Adrenal gland (tissue), 12 donors: ENCODE results near the gene CPO. TPM values are rescaled to one million over a fixed set of nuclear protein-coding genes. Genes with fewer than 3 reads are reported as not detected.

Experiments used
- DNase-seq, 7 donors: peaks; one replicate each; pipeline ENCODE4 v3.0.0-alpha.2; 2019 to 2020
- H3K27ac ChIP-seq, 5 donors: fragments of 200-600 bp; sonication (generic) in 4 of 5; 1 replicate in 3 of 5; 2 replicates in 2 of 5; pipeline versions ENCODE4 v1.5.1 to v1.8.0; 2016 to 2020; ENCODE audit warnings: mild to moderate bottlenecking in 1 of 5
- H3K27me3 ChIP-seq: fragments of 200-600 bp; 2 replicates; pipeline ENCODE4 v1.8.0; 2021
- H3K36me3 ChIP-seq, 2 donors: fragments of 200-600 bp; replicated peaks in 1 of 2; 1 replicate in 1 of 2; 2 replicates in 1 of 2; pipeline versions ENCODE4 v1.5.1 to v1.8.0; 2018 to 2022
- H3K4me1 ChIP-seq, 2 donors: fragments of 200-600 bp; replicated peaks in 1 of 2; 1 replicate in 1 of 2; 2 replicates in 1 of 2; pipeline versions ENCODE4 v1.5.1 to v1.8.0; 2018 to 2021
- H3K4me3 ChIP-seq, 4 donors: fragments of 200-600 bp; sonication (generic) in 3 of 4; one replicate each; pipeline ENCODE4 v1.5.1; 2016 to 2018
- H3K9me3 ChIP-seq, 3 donors: fragments of 200-600 bp; sonication (generic) in 1 of 3; replicated peaks in 1 of 3; 1 replicate in 2 of 3; 2 replicates in 1 of 3; pipeline versions ENCODE4 v1.5.1 to v1.8.0; 2016 to 2021
- CTCF ChIP-seq, 6 experiments: fragments of 450-650 bp in 4 of 6; fragments of 200-600 bp in 2 of 6; sonication (generic) in 1 of 6; IDR thresholded peaks; 1 replicate in 5 of 6; 2 replicates in 1 of 6; pipeline versions ENCODE4 v1.5.1 to v1.8.0; 2016 to 2021; ENCODE audit warnings: antibody characterized with exemption in 6 of 6, mild to moderate bottlenecking in 2 of 6, moderate library complexity in 1 of 6
- POLR2A ChIP-seq, 2 donors: fragments of 450-650 bp; IDR thresholded peaks; one replicate each; pipeline ENCODE4 v1.6.1; 2017; ENCODE audit warnings: antibody characterized with exemption in 2 of 2, mild to moderate bottlenecking in 2 of 2, moderate library complexity in 1 of 2
- WGBS, 4 donors: extraction: QIAGEN DNeasy Blood & Tissue Kit in 2 of 4; methylation state at CpG; one replicate each; pipeline versions ENCODE4 v1.1.5 to v1.1.7; 2013 to 2017; 5-methylcytosine and 5-hydroxymethylcytosine counted together
- intact Hi-C, 2 donors: fragments of 100-400 bp; cut with DNase I; formaldehyde crosslinking; loops; one replicate each; pipeline versions ENCODE4 v1.14.1 to v1.15.0; 2022 to 2023
- polyA plus RNA-seq, 3 donors: library from polyadenylated mRNA; stranded (reverse); fragments of 200-250 nt in 2 of 3; fragments of 350-450 nt in 1 of 3; fragmentation: Illumina TruSeq in 1 of 3; extraction: RNeasy Lipid Tissue Mini Kit (QIAGEN cat#74804) in 1 of 3; gene quantifications; one replicate each; pipeline ENCODE4 v1.2.3, GENCODE V29; 2013 to 2014
- total RNA-seq, 9 donors: library from RNA; depleted of rRNA in 4 of 9; stranded (reverse); fragments of >200 nt in 4 of 9; fragments of 120-200 nt in 1 of 9; fragmentation: NEBNext Ultra II Directional in 1 of 9; extraction: Animal tissue kit (Norgen Biotek cat#: 25700) in 1 of 9; gene quantifications; one replicate each; pipeline versions ENCODE4 v1.1.0 to v1.2.4, GENCODE V29; 2013 to 2023
- donor health status: healthy with polysubstance abuse.
- donor health status: Bipolar disorder and iron deficiency.
- donor health status: DM: yes; HTN: yes; CAD: no.
- donor health status: DM: no; HTN: no; CAD: no.
- donor health status: DM: no; HTN: no; CAD: no.
- donor health status: DM: yes; HTN: yes; CAD: no.

The CPO gene
- total and polyA plus RNA-seq, 12 donors = 0.24 to 13.5 (median 0.57) TPM; not detected in 1

GRCh38 chr2:206971805-206972204 is 32.5 kb downstream of the CPO start:
- Histone ChIP-seq H3K4me3 (no peak overlapping the region), H3K36me3 (no peaks in the 10 kb centered on the region), H3K27me3 (no peaks in the 10 kb centered on the region), H3K9me3 (no peaks in the 10 kb centered on the region), H3K27ac (no peak overlapping the region), H3K4me1 (no peaks in the 10 kb centered on the region)
- DNase-seq = peak in 1 of 7 donors; percentile 15
- TF ChIP-seq CTCF (IDR thresholded peaks at IDR 0.05) = no peak
- TF ChIP-seq POLR2A (IDR thresholded peaks at IDR 0.05) = no peak
- 62 to 84% (median 73%) methylated on average over 3 of the region's 3 CpGs for WGBS, 4 donors
- intact Hi-C loops = no loop called here

GRCh38 chr2:206974551-206974950 is 35.2 kb downstream of the CPO start:
- Histone ChIP-seq H3K4me3 (no peak overlapping the region), H3K9me3 (no peaks in the 10 kb centered on the region), H3K4me1 (no peaks in the 10 kb centered on the region), H3K36me3 (no peaks in the 10 kb centered on the region), H3K27me3 (no peaks in the 10 kb centered on the region), H3K27ac (no peak overlapping the region)
- intact Hi-C loops = no loop called here
- no peak for DNase-seq
- TF ChIP-seq CTCF (IDR thresholded peaks at IDR 0.05) (no peak), POLR2A (IDR thresholded peaks at IDR 0.05) (no peak)
- 47 to 69% (median 53%) methylated on average over 2 of the region's 2 CpGs for WGBS, 4 donors

- Histone ChIP-seq H3K4me1 (peaks cover 0 to 17% of the 10 kb centered on the region in 2 donors), H3K27ac (no peak overlapping the region), H3K9me3 (no peaks in the 10 kb centered on the region), H3K4me3 (no peak overlapping the region), H3K36me3 (no peaks in the 10 kb centered on the region), H3K27me3 (no peaks in the 10 kb centered on the region)
- 90 to 94% (median 93%) methylated on average over 5 of the region's 5 CpGs for WGBS, 4 donors
- no peak for DNase-seq
- no peak for TF ChIP-seq POLR2A (IDR thresholded peaks at IDR 0.05)
- no peak for TF ChIP-seq CTCF (IDR thresholded peaks at IDR 0.05)
- intact Hi-C loops = loop anchor here in 1 of 2 donors (5.0 kb wide), 1 partner anchor 176 kb away; no protein-coding TSS in a partner anchor
Measured at GRCh38 chr2:206978746-206979145, 39.4 kb downstream of the CPO start.

- Histone ChIP-seq H3K27me3 (no peaks in the 10 kb centered on the region), H3K4me1 (peaks cover 0 to 17% of the 10 kb centered on the region in 2 donors), H3K4me3 (no peak overlapping the region), H3K9me3 (no peaks in the 10 kb centered on the region), H3K27ac (no peak overlapping the region), H3K36me3 (no peaks in the 10 kb centered on the region)
- DNase-seq = no peak
- WGBS, 4 donors = 83 to 100% (median 92%) methylated on average over 1 to 3 of the region's 3 CpGs
- intact Hi-C loops = loop anchor here in 1 of 2 donors (5.0 kb wide), 1 partner anchor 177 kb away; no protein-coding TSS in a partner anchor
- TF ChIP-seq POLR2A (IDR thresholded peaks at IDR 0.05) (no peak), CTCF (IDR thresholded peaks at IDR 0.05) (no peak)
Measured at GRCh38 chr2:206979365-206979764, 40.0 kb downstream of the CPO start.
